Stimulated activated CD8-positive, alpha-beta memory T cell treated with anti-CD3 and anti-CD28 coated beads, Interleukin-4, amount 100 ng/mL, for 24 hours (primary cell): ENCODE measurements around the gene TECPR2.
"Not testable (repeated sequence)": the region's sequence is repeated elsewhere in the genome, so short reads cannot be mapped to it uniquely, and the experiment has no call there.

ENCODE experiments used
- DNase-seq: peaks from one replicate; pipeline ENCODE4 v3.0.0-alpha.2; 2020; ENCODE audit warnings: low read depth

TECPR2 gene

DNA sequence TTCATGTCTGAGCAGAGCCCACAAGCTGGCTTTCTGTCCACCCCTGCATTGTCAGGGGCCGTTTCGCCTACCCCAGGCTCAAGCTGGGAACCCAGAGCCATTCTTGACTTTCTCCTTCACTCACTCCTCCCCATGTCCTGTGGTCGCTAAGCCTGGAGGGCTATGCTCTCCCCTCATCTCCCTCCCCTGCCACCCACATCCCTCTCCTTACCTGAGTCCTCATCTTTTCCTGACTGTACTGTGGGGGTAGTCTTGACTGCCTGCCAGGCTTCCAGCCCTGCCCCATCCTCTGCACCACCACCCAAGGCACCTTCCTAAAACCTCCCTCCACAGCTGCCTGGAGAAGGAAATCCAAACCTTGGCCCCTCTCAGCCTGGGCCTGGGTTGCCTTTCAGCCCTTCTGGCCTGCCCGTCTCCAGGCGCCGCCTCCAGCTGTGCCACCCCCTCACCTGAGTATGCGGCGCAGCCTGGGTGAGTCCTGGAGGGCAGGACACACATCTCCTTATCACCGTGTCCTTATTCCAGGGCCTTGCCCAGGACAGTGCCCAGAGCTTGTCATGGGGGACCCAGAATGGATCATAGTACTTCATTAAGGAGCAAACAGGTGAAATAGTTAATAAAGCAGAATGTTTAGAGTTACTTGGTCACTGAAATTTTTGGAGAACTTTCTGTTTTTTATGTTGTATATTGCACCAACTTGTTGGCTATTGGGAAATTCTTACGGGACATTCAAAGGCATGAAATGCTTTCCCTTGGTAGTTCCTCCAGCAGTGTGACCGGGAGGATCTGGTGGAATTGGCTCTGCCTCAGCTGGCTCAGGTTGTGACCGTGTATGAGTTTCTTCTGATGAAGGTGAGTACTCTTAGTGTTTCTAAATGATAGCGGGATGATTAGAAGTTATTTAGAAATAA is 28.7 kb upstream of the TECPR2 start:
- DNase-seq, result no peak

DNA sequence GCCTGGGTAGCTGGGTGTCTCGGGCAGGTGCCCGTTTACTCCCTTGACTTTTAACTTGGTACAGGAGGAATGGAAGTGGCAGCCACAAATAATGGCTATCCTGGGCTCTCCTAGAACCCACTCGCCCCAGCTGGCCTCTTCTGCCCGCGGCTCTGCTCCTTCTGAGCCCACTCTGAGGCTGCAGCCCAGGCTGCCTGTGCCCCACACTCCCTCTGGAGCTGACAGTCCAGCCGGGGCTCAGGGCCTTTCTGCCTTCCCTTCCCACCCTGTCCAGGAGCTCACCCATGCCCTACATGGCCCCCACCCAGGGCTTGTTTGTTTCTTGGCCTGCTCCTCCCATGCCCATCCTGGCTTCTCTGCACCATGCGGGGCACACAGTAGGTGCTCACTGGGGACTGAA is 27.6 kb upstream of the TECPR2 start:
- DNase-seq, result no peak

DNA sequence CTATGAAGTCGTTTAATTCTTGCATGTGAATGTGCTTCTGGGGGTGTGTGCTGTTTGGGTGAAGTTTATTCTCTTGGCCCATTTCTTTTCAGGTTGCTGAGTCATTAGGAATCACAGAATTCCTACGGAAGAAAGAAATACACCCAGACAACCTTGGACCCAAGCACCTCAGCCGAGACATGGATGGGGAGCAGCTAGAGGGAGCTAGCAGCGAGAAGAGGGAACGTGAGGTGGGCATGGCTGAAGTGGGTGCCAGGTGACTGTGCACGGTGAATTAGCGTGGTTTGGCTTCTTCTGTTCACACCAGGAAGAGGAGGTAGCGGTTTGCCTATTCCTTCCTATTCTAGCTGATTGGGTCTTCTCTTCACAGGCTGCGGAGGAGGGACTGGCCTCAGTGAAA is 24.0 kb upstream of the TECPR2 start:
- DNase-seq, result no peak

DNA sequence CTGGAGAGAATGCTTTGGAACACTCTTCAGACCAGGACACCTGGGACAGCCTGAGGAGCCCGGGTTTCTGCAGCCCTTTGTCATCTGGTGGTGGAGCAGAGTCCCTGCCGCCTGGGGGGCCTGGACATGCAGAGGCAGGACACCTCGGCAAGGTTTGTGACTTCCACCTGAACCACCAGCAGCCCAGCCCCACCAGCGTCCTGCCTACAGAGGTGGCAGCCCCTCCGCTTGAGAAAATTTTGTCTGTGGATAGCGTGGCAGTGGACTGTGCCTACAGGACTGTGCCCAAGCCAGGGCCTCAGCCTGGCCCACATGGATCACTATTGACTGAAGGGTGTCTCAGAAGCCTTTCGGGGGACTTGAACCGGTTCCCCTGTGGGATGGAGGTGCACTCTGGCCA is 21.2 kb upstream of the TECPR2 start:
- DNase-seq, result no peak

DNA sequence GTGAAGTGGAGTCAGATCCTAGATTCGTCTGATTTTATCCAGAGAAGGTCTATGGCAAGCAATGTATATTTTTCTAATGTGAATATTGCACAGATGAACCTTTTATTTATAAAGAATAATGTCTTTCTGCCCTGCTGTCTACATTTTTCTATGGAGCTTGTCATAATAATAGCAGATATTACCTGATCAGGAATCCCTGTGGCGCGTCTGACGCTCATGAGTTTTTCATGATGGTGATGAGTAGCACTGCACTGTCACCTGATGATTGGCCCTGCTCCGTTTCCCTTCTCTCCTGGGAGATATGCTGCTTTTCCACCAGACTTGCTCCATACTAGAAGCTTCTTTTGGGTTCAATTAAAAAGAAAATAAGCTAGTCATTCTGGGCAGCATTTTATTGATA is 20.5 kb upstream of the TECPR2 start:
- DNase-seq, result no peak

DNA sequence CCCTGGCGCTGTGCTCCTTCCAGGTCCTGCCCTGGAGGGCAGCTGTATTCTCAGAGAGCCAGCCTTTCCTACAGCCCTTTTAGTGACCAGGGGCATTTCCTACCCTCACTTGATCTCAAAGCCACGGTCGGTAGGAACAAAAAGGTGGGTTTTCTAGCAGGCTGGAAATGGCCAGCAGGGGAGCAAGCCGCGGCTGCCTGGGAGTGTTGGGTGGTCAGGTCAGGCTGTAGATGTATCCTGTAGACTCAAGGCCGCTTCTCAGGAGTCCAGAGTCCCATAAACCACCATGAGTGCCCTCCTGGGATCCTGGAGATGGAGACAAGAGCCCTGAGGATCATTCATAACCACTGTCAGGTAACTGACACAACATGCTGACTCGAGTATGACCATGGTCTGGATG is 18.7 kb upstream of the TECPR2 start:
- DNase-seq, result no peak

DNA sequence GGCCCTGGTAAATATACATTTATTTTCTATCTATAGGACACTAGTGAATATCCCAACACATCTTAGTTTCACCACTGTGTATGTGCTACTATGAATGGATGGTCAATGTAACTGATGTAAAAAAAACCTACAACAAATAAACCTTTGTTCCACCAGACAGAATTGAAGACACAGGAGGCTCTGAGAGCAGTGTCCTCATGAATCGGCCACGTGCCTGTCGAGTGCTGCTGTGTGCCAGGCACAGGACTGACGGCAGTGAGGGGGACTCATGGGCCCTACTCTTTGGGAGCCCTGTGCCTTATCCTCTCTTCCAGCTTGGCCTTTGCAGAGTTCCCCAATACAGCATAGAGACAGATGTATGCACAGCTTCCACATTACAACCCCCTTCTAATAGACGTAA is 18.3 kb upstream of the TECPR2 start:
- DNase-seq, result no peak

DNA sequence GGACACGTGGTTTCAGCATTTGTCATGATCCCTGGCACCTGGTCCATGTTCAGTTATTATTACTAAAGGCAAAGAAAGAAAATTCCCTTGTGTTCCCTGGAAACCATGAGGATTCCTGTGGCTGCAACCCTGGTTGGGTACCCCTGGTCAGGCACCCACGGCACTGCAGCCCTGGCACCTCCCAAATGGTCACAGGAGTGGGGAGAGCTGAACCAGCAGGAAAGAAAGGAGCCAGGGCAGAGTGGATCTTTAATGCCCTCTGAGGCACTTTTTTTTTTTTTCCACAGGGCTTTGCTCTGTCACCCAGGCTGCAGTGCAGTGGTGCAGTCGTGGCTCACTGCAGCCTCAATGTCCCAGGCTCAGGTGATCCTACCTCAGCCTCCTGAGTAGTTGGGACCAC is 17.5 kb upstream of the TECPR2 start:
- no peak for DNase-seq

DNA sequence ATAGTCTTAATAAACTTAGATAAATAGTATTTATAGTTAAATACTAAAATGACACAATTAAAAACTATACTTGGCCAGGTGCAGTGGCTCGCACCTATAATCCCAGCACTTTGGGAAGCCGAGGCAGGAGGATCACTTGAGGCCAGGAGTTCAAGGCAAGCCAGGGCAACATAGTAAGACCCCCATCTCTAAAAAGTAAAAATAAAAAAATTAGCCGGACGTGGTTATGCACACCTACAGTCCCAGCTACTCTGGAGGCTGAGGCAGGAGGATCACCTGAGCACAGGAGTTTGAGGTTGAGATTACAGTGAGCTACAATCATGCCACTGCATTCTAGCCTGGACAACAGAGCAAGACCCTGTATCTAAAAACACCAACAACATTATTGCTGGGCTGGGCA is 16.1 kb upstream of the TECPR2 start:
- no peak for DNase-seq

DNA sequence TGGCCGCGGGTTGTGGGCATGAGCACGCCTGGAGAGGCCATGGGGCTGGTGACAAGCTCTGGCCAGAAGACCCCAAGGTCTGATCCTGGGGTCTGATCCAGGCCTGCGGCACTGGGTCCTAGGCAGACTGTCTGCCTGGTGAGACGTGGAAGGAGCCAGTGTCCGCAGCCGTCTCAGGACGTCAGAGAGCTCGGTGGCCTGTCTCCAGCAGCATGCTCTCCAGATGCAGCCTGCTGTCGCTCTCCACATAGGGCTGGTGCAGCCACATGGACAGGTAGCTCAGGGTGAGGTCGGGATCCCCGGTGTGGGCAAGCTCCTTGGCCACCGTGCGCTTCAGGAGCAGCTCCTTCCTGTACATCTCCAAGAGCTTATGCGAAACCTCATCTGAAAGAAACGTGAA is 14.4 kb upstream of the TECPR2 start:
- no peak for DNase-seq

DNA sequence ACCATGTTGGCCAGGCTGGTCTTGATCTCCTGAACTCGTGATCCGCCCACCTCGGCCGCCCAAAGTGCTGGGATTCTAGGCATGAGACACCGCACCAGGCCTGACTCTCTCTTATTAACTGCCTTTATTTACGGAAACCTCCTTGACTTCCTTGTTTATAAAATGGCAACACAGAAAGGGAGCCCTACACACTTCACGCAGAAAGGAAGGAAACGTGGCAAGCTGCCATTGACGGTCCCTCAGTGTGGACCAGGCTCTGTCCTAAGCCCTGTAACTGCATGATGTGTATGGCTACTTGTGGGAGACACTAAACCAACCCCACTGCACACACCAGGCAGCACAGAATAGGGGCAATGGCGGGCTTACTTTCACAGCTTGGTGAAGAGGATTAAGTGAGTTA is 11.7 kb upstream of the TECPR2 start:
- no peak for DNase-seq

DNA sequence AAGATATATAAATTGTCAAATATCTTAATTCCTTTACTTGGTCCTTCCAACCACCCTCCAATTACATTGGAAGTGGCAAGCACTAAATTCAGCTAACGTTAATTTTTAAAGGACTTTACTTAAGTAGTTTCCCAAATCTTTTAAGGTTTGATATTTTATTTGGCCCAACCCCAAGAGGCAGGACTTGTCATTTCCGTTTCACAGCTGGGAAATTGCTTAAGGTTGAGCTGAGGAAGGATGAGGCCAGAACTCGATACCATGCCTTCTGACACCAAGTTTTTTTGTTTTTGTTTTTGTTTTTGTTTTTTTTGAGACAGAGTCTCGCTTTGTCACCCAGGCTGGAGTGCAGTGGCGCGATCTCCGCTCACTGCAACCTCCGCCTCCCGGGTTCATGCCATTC is 11.1 kb upstream of the TECPR2 start:
- not testable (repeated sequence) for DNase-seq

DNA sequence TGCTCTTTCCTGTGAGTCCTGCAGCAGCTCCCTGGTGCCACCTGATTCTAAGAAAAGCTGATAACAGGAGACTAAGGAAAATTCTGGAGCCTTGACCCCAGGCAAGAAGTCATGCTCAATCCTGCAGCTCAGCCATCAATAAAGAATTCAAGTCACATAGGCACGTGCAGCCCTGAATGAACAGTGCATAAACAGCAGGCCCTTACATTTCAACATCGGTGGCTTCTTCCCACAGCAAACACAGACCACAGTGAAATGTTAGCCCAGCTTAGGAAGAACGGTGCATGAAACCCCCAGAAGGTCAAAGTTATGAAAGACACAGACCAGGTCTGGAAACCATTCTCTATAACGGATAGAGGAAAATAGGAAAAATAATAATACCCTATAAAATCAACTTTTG is 10.5 kb upstream of the TECPR2 start:
- DNase-seq, result no peak

DNA sequence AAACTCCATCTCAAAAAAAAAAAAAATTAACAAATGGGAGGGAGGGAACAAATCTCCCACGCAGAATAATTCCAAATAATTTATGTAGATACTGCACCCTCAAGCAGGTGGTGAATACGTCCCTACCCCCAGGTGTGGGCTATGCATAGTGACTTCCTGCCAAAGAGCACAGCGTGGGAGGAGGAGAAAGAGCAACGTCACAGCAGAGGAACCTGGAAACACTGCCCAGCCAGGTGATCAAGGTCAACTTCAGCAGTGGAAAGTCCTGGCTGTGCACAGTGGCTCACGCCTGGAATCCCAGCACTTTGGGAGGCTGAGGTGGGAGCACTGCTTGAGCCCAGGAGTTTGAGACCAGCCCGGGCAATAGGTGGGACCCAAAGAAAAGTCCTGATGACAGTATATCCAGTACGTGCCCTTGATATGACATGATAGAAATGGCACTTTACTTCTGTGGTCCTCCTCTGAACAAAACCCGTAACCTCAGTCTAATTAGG is 9.6 kb upstream of the TECPR2 start:
- DNase-seq, result no peak

DNA sequence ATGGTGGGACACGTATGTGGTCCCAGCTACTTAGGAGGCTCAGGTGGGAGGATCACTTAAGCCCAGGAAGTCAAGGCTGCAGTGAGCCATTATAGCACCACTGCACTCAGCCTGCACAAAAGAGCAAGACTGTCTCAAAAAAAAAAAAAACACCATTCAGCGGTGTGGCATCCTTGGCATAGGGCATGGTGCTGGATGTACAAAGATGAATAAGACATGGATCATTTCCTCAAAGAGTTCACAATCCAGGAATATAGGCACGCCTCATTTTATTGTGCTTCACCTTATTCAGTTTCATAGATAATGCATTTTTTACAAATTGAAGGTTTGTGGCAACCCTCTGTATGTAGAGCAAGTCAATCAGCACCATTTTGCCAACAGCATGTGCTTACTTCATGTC is 6.5 kb upstream of the TECPR2 start:
- DNase-seq, result no peak

DNA sequence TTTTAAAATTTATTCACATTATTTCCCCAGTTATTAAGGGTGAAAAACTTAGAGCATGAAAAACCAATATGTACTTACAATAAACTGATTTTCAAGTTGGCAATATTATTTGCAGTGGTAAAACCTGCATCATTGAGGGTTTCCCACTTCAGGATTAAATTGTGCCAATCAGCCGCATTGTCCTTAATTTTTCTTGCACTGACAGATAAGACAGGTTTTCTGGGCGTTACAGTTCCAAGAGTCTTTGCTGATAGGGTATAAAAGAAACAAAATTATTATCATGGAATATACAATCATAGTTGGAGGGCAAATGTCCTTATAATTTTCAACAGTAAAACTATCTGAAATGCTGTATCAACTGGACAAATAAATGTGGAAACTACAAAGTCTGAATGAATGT is 3.4 kb upstream of the TECPR2 start:
- no peak for DNase-seq

DNA sequence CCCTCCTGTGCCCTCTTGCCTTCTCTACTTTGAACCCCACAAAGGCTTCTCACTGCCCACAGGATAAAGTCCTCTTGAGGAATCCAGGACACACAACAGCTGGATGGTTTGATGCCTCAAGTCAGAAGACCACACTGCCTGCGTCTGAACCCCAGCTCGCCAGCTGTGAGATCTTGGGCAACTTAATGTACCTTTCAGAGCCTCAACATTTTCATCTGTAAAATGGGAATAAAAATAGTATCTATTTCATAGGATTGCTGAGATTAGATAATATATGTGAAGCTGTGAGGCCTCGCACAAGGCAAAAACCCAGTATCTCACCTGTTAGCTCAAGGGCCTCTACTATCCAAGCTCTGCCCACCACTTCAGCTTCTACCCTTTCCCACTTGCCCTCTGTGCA is 2.4 kb upstream of the TECPR2 start:
- DNase-seq, result no peak

DNA sequence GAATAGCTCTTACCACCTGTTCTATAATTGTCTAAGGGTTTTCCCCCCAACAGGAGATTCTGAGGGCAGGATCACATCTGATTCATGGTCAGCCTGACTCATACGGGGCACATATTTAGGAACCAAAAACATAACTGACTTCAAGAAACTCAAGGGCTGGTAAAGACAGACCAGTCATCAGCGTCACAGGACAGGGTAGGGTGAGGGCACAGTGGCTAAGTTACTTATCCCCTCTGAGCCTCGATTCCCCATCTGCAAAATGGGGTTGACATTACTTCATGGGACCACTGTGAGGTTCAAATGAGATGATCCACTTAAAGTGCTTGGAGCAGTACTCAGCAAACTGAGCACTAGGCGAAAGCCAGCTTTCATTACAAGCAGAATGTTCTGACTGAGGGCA is 657 bp upstream of the TECPR2 start:
- peak; percentile 30 for DNase-seq

DNA sequence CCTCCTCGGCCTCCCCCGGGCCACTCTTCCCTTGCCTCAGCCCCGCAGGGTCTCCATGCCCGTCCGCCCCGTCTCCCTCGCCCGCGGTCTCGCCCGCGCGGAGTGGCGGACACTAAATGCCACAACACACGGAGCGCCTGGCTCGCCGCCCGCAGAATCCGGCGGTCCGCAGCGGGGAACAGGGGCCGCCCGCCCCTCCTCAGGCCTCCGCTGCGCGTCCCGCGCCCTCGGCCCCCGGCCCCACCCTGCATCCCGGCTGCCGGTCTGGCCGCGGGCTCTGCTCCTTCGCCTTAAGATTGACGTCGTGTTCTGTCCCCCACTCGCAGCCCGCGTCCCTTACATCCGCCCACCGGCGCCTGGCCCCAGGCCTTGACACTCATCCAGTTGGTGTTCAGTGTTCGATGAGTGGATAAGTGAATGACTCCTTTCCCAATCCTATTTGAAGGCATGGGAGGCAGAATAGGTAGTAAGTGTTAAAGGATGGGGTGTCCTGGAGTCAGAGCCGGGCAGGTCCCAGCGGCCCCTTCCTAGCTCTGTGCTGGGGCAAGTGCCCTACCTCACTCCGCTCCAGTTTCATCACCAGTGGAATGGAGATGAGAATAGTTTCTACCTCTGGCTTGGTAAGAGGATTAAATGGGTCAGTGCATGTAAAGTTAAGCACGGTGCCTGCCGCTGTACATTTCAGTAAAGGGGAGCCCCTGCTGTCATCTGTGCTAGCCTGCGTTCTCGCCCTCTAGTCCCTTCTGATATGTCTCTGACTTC is 622 bp downstream of the TECPR2 start:
- peak; percentile 7 for DNase-seq

DNA sequence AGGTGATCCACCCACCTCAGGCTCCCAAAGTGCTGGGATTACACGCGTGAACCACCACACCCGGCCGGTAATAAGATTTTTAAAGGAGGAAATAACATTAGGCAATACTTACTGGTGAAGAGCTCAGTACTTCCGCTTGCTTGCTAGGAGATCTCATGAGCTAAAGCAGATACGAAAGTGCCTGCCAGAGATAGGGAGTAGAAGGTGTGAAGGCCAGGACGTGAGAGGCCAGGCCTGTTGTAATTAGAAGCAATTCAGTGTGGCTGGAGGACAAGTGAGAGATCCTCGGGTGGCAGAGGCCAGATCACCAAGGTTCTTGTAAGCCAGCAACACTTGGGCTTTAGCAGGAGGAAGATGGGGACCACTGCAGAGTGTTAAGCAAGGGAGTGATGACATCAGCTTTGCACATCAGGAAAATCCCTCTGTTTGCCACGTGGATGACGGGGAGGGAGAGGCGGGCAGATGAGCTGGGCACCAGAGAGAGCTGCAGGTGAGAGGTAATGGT is 7.6 kb downstream of the TECPR2 start:
- no peak for DNase-seq

DNA sequence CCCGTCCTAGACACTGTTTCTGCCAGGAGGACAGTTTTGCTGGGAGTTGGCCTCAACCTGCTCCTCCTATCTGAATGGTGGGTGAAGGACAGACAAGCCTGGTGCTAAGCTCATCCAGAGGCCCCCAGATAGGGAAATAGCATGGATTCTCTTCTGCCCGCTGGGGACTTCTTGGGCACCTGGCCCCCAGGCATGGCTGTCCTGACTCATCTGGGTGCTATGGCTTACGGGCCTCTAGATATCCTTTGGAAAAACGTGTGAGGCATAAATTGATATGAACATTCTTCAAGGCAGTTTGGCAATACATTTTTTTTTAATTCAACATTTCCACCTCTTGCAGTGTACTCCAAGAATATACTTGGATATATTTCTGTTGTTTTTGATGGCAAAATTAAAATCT is 8.6 kb downstream of the TECPR2 start:
- no peak for DNase-seq

DNA sequence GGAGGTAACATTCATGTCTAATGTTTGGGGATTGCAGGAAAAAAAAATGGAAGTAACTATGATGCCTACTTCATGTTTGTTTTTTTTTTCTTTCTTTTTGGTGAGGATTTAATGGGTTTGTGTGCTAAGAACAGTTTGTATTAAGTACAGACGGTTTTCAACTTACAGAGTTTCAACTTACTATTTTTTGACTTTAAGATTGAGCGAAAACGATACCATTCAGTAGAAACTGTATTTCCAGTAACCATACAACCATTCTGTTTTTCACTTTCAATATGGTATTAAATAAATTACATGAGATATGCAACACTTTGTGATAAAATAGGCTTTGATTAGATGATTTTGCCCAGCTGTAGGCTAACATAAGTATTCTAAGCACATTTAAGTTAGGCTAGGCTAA is 10.4 kb downstream of the TECPR2 start:
- DNase-seq, result no peak

DNA sequence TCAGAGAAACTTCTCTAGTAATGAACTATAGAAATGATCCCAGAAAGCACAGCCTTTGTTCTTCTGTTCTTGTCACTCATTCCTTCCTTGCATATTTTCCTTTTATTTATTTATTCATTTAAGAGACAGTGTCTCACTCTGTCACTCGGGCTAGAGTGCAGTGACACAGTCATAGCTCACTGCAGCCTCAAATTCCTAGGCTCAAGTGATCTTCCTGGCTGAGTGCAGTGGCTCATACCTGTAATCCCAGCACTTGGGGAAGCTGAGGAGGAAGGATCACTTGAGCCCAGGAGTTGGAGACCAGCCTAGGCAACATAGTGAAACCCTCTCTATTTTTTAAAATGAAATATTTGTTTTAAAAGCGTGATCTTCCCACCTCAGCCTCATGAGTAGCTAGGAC is 11.5 kb downstream of the TECPR2 start:
- no peak for DNase-seq
